ENCODE data around the gene CBLB. TPM values are rescaled to one million over a fixed set of nuclear protein-coding genes. Genes with fewer than 3 reads are reported as not detected.

The CBLB gene
- total RNA-seq, 2 donors from 2014 or later: 112 to 141 TPM

GRCh38 chr3:105613120-105613519 lies 255.7 kb downstream of the CBLB start:
- DNase-seq (ENCODE audit: low spot score): no peak

GRCh38 chr3:105611304-105612192 lies 257.3 kb downstream of the CBLB start:
- intact Hi-C loops (cut with DNase I): no loop called here
- no peak for DNase-seq (ENCODE audit: low spot score)

More at GRCh38 chr3:105613120-105613519, 255.7 kb downstream of the CBLB start:
- intact Hi-C loops (cut with DNase I): no loop called here

- no peak for DNase-seq (ENCODE audit: low spot score)
- intact Hi-C loops (cut with DNase I): no loop called here
These were observed 258.3 kb downstream of the CBLB start for GRCh38 chr3:105610473-105610872.

- intact Hi-C loops (cut with DNase I): no loop called here
- DNase-seq (ENCODE audit: low spot score): no peak
These were observed 260.2 kb downstream of the CBLB start for GRCh38 chr3:105608623-105609022.

- intact Hi-C loops (cut with DNase I): no loop called here
- no peak for DNase-seq (ENCODE audit: low spot score)
These were observed 262.8 kb downstream of the CBLB start for GRCh38 chr3:105606016-105606415.
